MM.1S (cell line): Measurements from ENCODE around the gene DONSON.

Source experiments
- DNase-seq: peaks from one replicate; pipeline ENCODE4 v3.0.0-alpha.2; 2015
- H2AFZ ChIP-seq: fragments of 300-600 bp; sonication (generic); 2 replicates; pipeline ENCODE4 v1.6.0; 2016; ENCODE audit warnings: antibody characterized with exemption, low read length
- H3F3A ChIP-seq: fragments of 300-600 bp; sonication (generic); 2 replicates; pipeline ENCODE4 v1.6.1; 2016; ENCODE audit warnings: mild to moderate bottlenecking, antibody characterized with exemption, low read length, moderate library complexity, mixed read lengths; ENCODE audit not compliant: insufficient read depth
- H3K27ac ChIP-seq: fragments of 300-600 bp; sonication (generic); 2 replicates; pipeline ENCODE4 v1.5.1; 2016; ENCODE audit warnings: mild to moderate bottlenecking, low read length
- H3K27me3 ChIP-seq: fragments of 300-600 bp; sonication (generic); replicated peaks from 2 replicates; pipeline ENCODE4 v1.6.0; 2016; ENCODE audit warnings: low read length; ENCODE audit not compliant: insufficient read depth
- H3K36me3 ChIP-seq: fragments of 300-600 bp; sonication (generic); replicated peaks from 2 replicates; pipeline ENCODE4 v1.6.1; 2016; ENCODE audit warnings: mild to moderate bottlenecking, low read length, mixed read lengths; ENCODE audit not compliant: insufficient read depth
- H3K4me1 ChIP-seq: fragments of 300-600 bp; sonication (generic); 2 replicates; pipeline ENCODE4 v1.6.1; 2016; ENCODE audit warnings: low read length, mixed read lengths
- H3K4me2 ChIP-seq: fragments of 300-600 bp; sonication (generic); 2 replicates; pipeline ENCODE4 v1.6.0; 2016; ENCODE audit warnings: low read depth, low read length
- H3K4me3 ChIP-seq: fragments of 300-600 bp; sonication (generic); 2 replicates; pipeline ENCODE4 v1.5.1; 2016; ENCODE audit warnings: low read length, mixed read lengths
- H3K79me2 ChIP-seq: fragments of 300-600 bp; sonication (generic); 2 replicates; pipeline ENCODE4 v1.6.1; 2016; ENCODE audit warnings: mixed run types, low read length, mixed read lengths
- H3K9ac ChIP-seq: fragments of 300-600 bp; sonication (generic); 2 replicates; pipeline ENCODE4 v1.6.1; 2016; ENCODE audit warnings: low read length, mixed read lengths
- H3K9me2 ChIP-seq: fragments of 300-600 bp; sonication (generic); replicated peaks from 2 replicates; pipeline ENCODE4 v1.6.1; 2016; ENCODE audit warnings: mild to moderate bottlenecking, low read length, mixed read lengths; ENCODE audit not compliant: insufficient read depth
- H3K9me3 ChIP-seq: fragments of 300-600 bp; sonication (generic); replicated peaks from 2 replicates; pipeline ENCODE4 v1.6.1; 2016; ENCODE audit warnings: mild to moderate bottlenecking, low read length, mixed read lengths; ENCODE audit not compliant: insufficient read depth
- H4K20me1 ChIP-seq: fragments of 300-600 bp; sonication (generic); 2 replicates; pipeline ENCODE4 v1.6.1; 2016; ENCODE audit warnings: mild to moderate bottlenecking, low read length, moderate library complexity, mixed read lengths; ENCODE audit not compliant: insufficient read depth
- CTCF ChIP-seq: fragments of 300-600 bp; sonication (generic); IDR thresholded peaks from 2 replicates; pipeline ENCODE4 v1.5.1; 2016; ENCODE audit warnings: antibody characterized with exemption, low read length, mixed read lengths
- EZH2 ChIP-seq: fragments of 300-600 bp; sonication (generic); optimal IDR thresholded peaks from 2 replicates; pipeline ENCODE3; 2017; ENCODE audit warnings: low read depth, mild to moderate bottlenecking, antibody characterized with exemption, low read length, mixed read lengths
- EZH2phosphoT487 ChIP-seq: fragments of 300-600 bp; sonication (generic); IDR thresholded peaks from 2 replicates; pipeline ENCODE4 v1.6.1; 2018; ENCODE audit warnings: antibody characterized with exemption, low read length

DONSON gene

GRCh38 chr21:33540711-33541104 lies 47.8 kb downstream of the DONSON start:
- Histone ChIP-seq H3K4me3 (peak overlapping the region; percentile 83), H3K36me3 (peaks cover 28% of the 10 kb centered on the region), H3K27me3 (no peaks in the 10 kb centered on the region), H3K9ac (no peak overlapping the region; the same call in 1 of the 2 replicates), H3K79me2 (peaks cover 86% of the 10 kb centered on the region), H3K4me1 (peaks cover 19% of the 10 kb centered on the region), H3K27ac (peak overlapping the region; percentile 96; the same call in 1 of the 2 replicates), H2AFZ (no peak overlapping the region), H3K9me2 (no peaks in the 10 kb centered on the region), H3K4me2 (peak overlapping the region; percentile 67), H4K20me1 (peaks cover 24% of the 10 kb centered on the region), H3K9me3 (no peaks in the 10 kb centered on the region), H3F3A (peaks cover 29% of the 10 kb centered on the region)
- no peak for TF ChIP-seq CTCF
- no peak for TF ChIP-seq EZH2phosphoT487
- TF ChIP-seq EZH2 = no peak
- peak; percentile 26 for DNase-seq

GRCh38 chr21:33539616-33540015 lies 48.9 kb downstream of the DONSON start:
- Histone ChIP-seq H3K4me2 (no peak overlapping the region), H3K36me3 (peaks cover 32% of the 10 kb centered on the region)

DNA sequence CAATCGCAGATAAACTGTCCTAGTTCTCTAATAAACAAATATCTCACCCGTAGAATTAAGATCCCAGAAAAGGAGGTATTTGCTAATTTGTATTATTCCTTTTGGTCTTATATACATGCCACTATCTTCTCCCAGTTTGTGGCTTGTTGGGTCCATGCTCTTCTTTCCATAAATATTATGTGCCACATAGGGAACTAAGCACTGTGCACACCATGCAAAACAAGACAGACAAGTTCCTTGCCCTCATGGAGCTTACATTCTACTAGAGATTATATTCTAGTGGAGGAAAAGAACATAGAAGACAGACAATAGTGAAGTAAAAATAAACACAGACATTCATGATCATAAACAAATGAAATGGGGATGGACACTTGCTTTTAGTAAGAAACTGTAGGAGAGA lies 51.3 kb downstream of the DONSON start:
- Histone ChIP-seq H3K9me2 (no peaks in the 10 kb centered on the region), H3K4me1 (peaks cover 8% of the 10 kb centered on the region), H3K79me2 (peaks cover 69% of the 10 kb centered on the region), H3K9me3 (no peaks in the 10 kb centered on the region), H3K36me3 (peaks cover 37% of the 10 kb centered on the region), H3K27me3 (no peaks in the 10 kb centered on the region), H3K9ac (no peak overlapping the region), H4K20me1 (no peaks in the 10 kb centered on the region), H3K4me3 (no peak overlapping the region), H3K27ac (no peak overlapping the region), H2AFZ (no peak overlapping the region), H3F3A (peaks cover 18% of the 10 kb centered on the region), H3K4me2 (no peak overlapping the region)
- DNase-seq = no peak
- no peak for TF ChIP-seq CTCF
- TF ChIP-seq EZH2 = no peak
- no peak for TF ChIP-seq EZH2phosphoT487

More at GRCh38 chr21:33539616-33540015, 48.9 kb downstream of the DONSON start:
- H3K9ac ChIP-seq = no peak overlapping the region
- H3K4me3 ChIP-seq = no peak overlapping the region
- no peak overlapping the region for H3K27ac ChIP-seq
- no peaks in the 10 kb centered on the region for H3K9me3 ChIP-seq
- no peaks in the 10 kb centered on the region for H3K27me3 ChIP-seq
- no peak overlapping the region for H2AFZ ChIP-seq
- peaks cover 29% of the 10 kb centered on the region for H3F3A ChIP-seq
- peaks cover 11% of the 10 kb centered on the region for H3K4me1 ChIP-seq
- H3K9me2 ChIP-seq = no peaks in the 10 kb centered on the region
- H4K20me1 ChIP-seq = peaks cover 13% of the 10 kb centered on the region
- no peak for DNase-seq
- TF ChIP-seq CTCF = no peak
- TF ChIP-seq EZH2 = no peak
- no peak for TF ChIP-seq EZH2phosphoT487
- peaks cover 79% of the 10 kb centered on the region for H3K79me2 ChIP-seq
